Left renal pelvis (tissue), 4 donors: Measurements from ENCODE around the gene RPS19. TPM values are rescaled to one million over a fixed set of nuclear protein-coding genes. Genes with fewer than 3 reads are reported as not detected.
"Not testable (repeated sequence)": the region's sequence is repeated elsewhere in the genome, so short reads cannot be mapped to it uniquely, and the experiment has no call there.

Experiments
- DNase-seq, 4 donors: peaks; one replicate each; pipeline ENCODE4 v3.0.0-alpha.2; 2013; ENCODE audit warnings: low read depth in 4 of 4, low spot score in 3 of 4
- polyA plus RNA-seq, 4 donors: library from polyadenylated mRNA; unstranded; fragments of 120-200 nt; gene quantifications; one replicate each; pipeline ENCODE4 v1.2.1, GENCODE V29; 2013; ENCODE audit not compliant: insufficient read length in 4 of 4

RPS19 gene
- polyA plus RNA-seq, 4 donors: 1,157 to 1,791 (median 1,238) TPM

DNA sequence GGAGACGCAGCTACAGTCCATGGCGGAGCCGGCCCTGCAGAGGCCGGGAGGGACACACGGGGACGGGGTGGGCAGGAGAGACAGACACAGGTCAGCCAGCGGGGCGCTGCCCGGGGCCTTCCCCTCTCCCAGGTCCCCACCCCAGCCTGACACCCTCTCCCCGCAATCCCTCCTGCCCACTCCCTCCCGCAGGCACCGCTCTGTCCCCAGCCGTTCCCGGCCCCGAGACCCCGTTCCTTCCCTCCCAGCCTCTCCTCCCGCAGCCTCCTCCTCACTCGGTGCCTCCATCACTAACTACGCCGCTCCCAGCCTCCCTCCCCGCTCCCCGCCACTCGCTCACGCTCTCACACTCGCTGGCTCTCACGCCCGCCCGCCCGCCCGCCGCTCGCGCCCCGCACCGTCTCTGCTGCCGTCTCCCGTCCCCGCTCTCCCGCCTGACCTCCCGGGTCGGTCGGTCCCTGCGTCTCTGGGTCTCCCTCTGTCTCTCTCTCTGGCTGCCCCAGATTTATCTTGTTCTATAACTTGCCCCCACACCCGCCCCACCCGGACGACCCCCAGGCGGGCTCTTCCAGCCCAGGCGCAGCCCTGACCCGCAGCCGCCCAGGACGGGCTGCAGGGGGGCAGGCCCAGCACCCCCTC is 53.0 kb downstream of the RPS19 start:
- DNase-seq: no peak

DNA sequence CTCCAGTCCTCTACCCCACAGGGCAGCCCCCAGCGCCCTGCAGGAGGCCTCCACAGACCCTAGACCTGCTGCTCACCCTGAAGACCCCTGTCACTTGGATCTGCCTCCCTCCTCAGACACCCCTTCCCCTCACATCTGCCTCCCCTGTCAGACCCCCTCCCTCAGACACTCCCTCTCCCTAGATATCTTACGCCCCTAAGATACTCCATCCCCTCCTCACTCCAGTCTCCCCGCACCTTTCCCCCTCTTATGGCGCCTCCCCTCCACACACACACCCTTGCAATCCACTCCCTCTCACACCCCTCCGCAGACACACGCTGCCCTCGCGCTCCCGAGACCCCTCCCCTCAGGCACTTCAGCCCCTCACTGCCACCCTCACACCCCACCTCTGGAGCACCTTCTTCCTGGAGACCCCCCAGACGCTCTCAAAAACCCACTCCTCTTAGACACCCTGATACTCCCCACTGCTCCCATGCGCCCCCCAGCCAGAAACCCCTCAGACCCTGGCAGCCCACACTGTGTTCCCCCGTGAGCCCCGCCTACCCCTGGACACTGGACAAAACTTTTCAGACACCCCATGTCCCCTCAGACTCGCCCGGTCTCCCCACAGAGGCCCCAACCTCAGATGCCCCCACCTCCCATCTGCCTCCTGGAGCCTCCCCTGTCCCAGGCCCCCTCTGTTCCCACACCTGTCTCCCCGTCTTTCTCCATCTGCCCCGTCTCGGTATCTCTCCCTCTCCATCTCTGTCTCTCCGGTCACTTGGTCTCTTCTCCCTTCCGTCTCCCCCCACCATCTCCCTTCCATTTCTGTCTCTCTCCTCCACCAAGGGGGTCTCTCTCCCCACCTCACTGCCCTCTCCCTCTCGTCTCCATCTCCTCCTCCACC is 53.7 kb downstream of the RPS19 start:
- no peak for DNase-seq

DNA sequence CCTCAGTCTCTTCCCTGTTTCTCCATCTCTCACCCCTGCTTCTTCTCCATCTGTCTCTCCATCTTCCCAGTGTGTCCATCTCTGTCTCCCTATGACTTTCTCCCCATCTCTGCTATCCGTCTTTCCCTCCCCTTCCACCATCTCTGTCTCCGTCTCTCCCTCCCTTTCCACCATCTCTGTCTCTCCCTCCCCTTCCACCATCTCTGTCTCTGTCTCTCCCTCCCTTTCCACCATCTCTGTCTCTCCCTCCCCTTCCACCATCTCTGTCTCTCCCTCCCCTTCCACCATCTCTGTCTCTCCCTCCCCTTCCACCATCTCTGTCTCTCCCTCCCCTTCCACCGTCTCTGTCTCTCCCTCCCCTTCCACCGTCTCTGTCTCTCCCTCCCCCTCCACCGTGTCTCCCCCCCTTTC is 54.4 kb downstream of the RPS19 start:
- DNase-seq: not testable (repeated sequence)

DNA sequence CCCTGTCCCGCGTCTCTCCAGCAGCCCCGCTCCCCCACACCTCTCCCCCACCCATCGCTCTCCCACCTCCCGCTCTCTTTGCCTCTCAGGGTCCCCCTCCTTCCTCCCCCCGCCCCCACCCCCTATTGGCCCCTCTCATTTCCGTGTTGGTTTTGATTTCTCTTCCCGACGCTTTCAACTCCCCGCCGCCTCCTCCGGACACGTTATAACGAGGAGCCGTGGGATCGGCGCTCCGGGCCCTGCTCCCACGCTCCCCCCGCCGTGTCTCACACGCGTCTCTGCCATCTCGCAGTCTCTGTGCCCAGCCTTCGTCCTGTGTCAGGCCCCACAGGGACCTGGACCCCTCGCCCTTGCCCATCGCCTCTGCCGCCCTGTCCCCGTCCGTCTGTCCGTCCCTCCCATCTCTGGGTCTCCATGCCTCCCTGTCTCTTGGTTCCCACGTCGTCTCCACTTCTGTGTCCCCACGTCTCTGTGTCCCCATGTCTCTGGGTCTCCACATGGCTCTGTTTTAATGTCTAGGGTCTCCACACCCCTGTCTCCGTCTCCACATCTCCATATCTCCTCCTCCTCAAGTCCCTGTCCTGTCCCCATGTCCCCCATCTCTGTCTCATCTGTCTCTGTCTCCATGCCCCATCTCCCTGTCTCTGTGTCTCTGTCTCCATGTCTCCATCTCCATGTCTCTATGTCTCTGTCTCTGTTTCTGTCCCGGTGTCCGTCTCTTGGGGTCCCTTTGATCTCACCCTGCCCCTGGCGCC is 55.1 kb downstream of the RPS19 start:
- no peak for DNase-seq

DNA sequence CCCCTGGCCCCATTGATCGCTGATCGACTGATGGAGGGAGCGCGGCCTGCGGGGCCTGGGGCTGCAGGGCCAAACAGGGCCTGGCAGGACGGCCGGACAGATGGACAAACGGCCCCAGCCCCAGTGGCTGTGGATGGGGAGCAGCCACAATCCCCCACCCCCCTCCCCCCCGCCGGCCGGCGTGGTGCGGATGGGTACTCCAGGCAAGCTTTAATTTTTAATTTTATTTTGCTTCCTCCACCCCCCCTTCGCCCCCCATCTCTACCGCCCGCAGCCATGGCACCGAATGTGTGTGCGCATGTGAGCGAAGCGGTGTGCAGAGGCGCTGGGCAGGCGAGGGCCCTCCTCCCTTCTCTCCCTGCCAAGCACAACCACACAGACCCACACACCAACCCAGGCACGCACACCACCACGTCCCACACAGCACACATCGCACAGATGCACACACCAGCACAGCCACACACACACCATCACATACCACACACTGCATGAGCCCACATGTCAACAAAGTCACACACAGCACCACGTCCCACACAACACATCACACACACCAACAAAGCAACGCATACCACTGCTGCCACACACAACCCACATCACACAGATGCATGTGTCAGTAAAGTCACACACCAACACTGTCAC is 55.8 kb downstream of the RPS19 start:
- no peak for DNase-seq

DNA sequence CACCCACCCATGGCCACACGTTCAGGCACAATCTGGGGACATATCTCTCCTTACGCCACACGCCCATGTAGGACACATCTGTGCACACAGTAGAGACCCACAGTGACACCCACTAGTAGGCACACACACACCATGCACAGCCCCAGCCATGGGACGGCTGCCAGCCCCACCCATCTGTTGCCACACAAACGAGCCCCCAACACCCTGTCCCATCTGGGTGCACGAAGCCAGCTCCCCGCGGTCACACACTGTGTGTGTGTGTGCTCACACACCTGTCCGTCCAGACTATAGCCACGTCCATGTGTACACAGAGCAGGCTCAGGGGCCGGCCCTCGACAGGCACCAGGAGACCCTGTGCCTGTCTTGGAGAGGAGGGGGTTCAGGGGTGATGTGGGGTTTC is 57.6 kb downstream of the RPS19 start:
- DNase-seq: no peak

DNA sequence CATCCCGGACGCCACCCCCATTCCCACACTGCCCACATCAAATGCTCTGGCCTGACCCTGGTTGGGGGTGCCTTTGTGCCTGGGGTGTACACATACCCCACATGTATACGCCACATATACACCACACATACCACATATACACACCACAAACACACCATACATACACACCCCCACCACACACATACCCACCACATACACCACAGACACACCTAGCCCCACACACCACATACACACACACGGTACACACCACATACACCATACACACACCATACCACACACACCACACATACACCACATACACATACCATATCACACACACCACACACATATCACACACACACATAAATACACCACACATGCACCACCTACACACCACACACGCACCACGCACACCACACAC is 58.0 kb downstream of the RPS19 start:
- no peak for DNase-seq

DNA sequence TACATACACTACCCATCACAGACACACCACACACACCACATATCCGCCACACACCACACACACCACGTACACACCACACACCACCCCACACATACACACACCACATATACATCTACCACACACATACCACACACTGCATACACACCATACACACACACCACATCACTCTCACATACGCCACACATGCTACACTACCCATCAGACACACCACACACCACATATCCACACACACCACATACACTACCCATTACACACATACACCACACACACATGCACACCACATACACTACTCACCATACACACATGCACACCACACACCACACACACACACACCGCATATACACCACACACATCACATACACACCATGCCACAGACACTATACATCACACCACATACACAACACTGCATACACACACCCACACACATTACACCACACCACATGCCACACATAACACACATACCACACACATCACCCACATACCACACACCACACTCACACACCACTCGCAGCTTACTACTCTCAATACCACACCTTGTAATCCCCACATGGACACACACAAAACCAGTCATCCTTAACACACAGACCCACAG is 58.7 kb downstream of the RPS19 start:
- no peak for DNase-seq

DNA sequence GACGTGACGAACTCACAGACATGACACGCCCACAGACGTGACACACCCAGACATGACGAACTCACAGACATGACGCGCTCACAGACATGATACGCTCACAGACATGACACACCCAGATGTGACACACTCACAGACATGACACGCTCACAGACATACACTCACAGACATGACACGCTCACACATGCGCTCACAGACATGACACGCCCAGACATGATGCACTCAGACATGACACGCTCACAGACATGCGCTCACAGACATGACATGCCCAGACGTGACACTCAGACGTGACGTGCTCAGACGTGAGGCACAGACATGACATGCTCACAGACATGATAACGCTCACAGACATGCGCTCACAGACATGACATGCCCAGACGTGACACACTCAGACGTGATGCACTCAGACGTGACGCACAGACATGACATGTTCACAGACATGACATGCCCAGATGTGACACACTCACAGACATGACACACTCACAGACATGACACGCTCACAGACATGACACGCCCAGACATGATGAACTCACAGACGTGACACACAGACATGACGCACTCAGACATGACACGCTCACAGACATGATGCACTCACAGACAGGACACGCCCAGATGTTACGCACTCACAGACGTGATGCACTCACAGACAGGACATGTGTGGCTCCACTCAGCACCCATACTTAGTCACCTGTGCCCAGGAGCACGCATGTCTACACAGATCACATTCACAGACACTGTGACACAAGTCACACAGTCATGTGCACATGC is 60.1 kb downstream of the RPS19 start:
- no peak for DNase-seq

DNA sequence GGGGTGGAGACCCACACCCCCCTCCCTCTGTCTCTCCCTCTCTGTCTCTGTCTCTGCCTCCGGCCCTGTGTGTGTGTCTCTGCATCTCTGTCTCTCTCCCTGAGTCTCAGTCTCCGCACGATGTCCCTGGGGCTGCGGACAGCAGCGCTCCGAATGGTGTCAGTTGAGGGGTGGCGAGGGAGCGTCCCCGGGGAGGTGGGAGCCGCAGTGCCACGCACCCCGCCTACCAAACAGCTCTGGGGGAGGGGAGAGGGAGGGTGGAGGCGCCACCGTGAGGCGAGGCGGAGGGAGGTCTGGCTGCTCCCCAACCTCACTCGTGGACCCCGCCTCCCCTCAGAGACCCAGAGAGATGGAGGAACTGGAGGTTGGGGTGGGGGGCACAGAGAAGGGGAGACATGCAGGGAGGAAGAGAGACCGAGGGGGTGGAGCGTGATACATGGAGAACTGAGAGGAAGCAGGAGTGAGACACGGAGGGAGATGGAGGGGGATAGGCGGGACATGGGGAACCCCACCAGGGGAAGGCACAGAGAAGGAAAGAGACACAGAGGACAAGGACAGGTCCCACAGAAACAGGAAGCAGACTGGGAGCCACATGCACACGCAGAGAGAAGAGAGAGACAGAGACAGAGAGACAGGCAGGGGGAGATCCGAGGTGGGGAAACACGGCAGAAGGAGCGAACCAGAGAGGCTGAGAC is 61.0 kb downstream of the RPS19 start:
- no peak for DNase-seq

DNA sequence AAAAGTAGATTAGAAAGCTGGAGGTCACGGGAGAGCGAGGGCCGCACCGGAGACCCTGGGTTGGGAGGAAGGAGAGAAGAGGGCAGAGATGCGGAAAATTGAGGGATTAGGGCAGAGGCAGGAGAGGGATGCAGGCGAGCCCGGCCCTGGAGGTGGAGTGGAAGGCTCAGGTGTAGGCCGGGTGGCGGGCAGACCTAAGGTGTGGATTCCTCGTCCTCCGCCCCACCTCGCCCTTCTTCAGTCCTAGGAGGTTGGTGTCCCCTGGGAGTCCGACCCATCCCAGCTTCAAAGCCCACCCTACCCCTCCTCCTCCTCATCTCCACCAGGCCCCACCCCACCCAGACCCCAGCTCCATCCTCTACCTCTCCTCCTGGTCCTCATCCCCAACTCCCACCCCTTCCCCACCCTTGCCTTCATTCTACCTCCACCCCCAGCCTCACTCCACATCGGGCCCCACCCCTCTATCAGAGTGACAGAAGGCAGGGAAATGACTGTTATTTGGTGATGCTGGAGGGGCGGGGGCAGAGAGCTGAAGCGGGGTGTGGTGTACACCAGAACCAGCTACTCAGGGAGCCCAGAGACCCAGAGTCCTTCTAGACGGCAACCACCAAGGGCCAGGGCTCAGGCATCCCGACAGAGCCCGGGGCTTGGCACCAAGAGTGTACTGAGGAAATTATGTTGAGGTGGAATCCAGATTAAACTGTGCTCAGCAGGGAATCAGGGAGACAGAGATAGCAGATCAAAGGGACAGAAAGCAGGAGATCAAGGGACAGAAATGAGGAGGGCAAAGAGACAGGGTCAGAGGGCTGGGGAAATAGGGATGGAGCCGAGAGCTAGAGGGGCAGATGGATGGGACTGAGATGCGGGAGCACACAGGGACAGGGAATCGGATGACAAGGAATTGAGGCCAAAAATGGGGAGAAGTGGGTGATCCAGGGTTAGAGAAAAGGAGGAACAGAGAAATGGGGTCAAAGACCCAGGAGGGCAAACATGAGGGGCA is 61.8 kb downstream of the RPS19 start:
- no peak for DNase-seq

Other genes with a start within 250 kb of the RPS19 start
- gene CEACAM4, start 233.2 kb upstream of the RPS19 start, polyA plus RNA-seq: under 1 TPM in 2 of 4 donors, not detected in 2; 0.27 to 0.31 TPM
- not detected for gene CEACAM7, start 172.0 kb upstream of the RPS19 start, polyA plus RNA-seq
- gene CEACAM5, start 151.6 kb upstream of the RPS19 start, polyA plus RNA-seq: under 1 TPM; 0.06 to 0.57 (median 0.09) TPM
- under 1 TPM in 3 of 4 donors, not detected in 1; 0.11 to 0.26 (median 0.18) TPM for gene CEACAM6, start 104.7 kb upstream of the RPS19 start, polyA plus RNA-seq
- gene CEACAM3, start 63.7 kb upstream of the RPS19 start, polyA plus RNA-seq: under 1 TPM in 1 of 4 donors, not detected in 3; 0.22 TPM
- gene LYPD4, start 15.6 kb upstream of the RPS19 start, polyA plus RNA-seq: not detected
- gene DMRTC2, start 15.2 kb upstream of the RPS19 start, polyA plus RNA-seq: not detected
- 1 to 10 TPM in 2 of 4 donors, under 1 TPM in 2; 0.62 to 2.3 (median 0.94) TPM for gene CD79A, start 17.0 kb downstream of the RPS19 start, polyA plus RNA-seq
- gene ARHGEF1, start 22.9 kb downstream of the RPS19 start, polyA plus RNA-seq: 10 to 100 TPM; 38.2 to 63.3 (median 45.9) TPM
- under 1 TPM in 3 of 4 donors, not detected in 1; 0.14 to 0.27 (median 0.16) TPM for gene ERFL, start 68.2 kb downstream of the RPS19 start, polyA plus RNA-seq
- gene RABAC1, start 99.1 kb downstream of the RPS19 start, polyA plus RNA-seq: 10 to 100 TPM; 58.5 to 87.5 (median 69.5) TPM
- gene ATP1A3, start 134.0 kb downstream of the RPS19 start, polyA plus RNA-seq: under 1 TPM in 3 of 4 donors, not detected in 1; 0.26 to 0.69 (median 0.60) TPM
- gene GRIK5, start 210.0 kb downstream of the RPS19 start, polyA plus RNA-seq: 10 to 100 TPM; 18.3 to 30.7 (median 21.4) TPM
- 10 to 100 TPM; 12.4 to 16.9 (median 12.9) TPM for gene ZNF574, start 215.9 kb downstream of the RPS19 start, polyA plus RNA-seq